ENCODE results near the gene RHBDL1.

RHBDL1 gene

DNA sequence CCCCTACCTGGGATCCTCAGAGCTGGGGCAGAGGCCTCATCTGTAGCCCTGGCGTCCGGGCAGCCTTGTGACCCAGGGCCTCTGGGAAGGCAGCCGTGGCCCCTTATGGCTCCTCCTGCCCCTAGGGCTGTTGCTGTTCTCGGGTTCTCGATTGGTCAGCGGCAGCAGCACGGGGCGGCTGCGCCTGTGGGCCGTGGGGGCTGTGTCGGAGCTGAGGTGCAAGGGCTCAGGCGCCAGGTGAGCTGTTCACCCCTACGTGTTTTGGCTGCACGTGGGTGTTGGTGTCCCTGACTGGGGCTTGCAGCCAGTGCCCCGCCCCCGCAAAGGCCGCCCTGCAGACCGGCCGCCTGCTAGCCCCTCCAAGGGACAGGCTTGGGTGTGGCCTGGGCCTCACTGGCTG is 13.4 kb upstream of the RHBDL1 start:
- Histone ChIP-seq H3K4me1 (ENCODE audit: control insufficient read depth, low read length) (peaks cover 12% of the 10 kb centered on the region), H3K4me2 (ENCODE audit: low read length) (no peak overlapping the region), H3K36me3 (ENCODE audit: control insufficient read depth, low read length) (peaks cover 63% of the 10 kb centered on the region), H3K4me3 (ENCODE audit: low read length) (no peak overlapping the region), H4K20me1 (ENCODE audit: control insufficient read depth, insufficient read depth, low read depth, low read length) (no peaks in the 10 kb centered on the region), H3K9me3 (ENCODE audit: control insufficient read depth, insufficient read depth, low read length) (no peaks in the 10 kb centered on the region), H3K27me3 (ENCODE audit: control insufficient read depth, low read length) (no peaks in the 10 kb centered on the region), H3F3A (ENCODE audit: control insufficient read depth, insufficient read depth) (no peaks in the 10 kb centered on the region), H3K27ac (ENCODE audit: low read depth, low read length) (no peak overlapping the region), H3K9me2 (replicated peaks; ENCODE audit: control insufficient read depth, low read length) (no peaks in the 10 kb centered on the region), H3K79me2 (ENCODE audit: control insufficient read depth, low read length) (no peaks in the 10 kb centered on the region)
- TF ChIP-seq, protein P1, sequence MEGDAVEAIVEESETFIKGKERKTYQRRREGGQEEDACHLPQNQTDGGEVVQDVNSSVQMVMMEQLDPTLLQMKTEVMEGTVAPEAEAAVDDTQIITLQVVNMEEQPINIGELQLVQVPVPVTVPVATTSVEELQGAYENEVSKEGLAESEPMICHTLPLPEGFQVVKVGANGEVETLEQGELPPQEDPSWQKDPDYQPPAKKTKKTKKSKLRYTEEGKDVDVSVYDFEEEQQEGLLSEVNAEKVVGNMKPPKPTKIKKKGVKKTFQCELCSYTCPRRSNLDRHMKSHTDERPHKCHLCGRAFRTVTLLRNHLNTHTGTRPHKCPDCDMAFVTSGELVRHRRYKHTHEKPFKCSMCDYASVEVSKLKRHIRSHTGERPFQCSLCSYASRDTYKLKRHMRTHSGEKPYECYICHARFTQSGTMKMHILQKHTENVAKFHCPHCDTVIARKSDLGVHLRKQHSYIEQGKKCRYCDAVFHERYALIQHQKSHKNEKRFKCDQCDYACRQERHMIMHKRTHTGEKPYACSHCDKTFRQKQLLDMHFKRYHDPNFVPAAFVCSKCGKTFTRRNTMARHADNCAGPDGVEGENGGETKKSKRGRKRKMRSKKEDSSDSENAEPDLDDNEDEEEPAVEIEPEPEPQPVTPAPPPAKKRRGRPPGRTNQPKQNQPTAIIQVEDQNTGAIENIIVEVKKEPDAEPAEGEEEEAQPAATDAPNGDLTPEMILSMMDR (IDR thresholded peaks at IDR 0.05; ENCODE audit: low read depth, low read length, poor library complexity, severe bottlenecking): no peak
- no peak for TF ChIP-seq EZH2phosphoT487 (IDR thresholded peaks at IDR 0.05; ENCODE audit: borderline replicate concordance, low read length)

DNA sequence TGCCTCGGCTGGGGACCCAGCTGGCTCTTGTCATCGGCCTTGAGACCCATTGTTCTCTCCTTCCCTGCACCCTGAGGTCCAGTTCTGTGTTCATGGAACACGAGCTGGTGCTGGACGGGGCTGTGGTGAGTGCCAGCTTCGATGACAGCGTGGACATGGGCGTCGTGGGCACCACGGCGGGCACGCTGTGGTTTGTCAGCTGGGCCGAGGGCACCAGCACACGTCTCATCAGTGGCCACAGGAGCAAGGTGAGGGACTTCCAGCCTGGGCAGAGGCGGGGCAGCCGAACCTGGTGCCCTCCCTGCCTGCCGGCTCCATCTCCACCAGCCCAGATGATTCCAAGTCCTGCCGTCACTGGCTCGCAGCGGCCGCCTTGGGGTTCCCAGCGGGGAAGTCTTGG is 12.9 kb upstream of the RHBDL1 start:
- no peak overlapping the region for H3K27ac ChIP-seq (ENCODE audit: low read depth, low read length)
- no peak overlapping the region for H3K4me2 ChIP-seq (ENCODE audit: low read length)
- H3K4me3 ChIP-seq (ENCODE audit: low read length): no peak overlapping the region
- H3F3A ChIP-seq (ENCODE audit: control insufficient read depth, insufficient read depth): 0 out of 2 replicates have a peak, but pooled peaks cover 2% of the 10 kb centered on the region
- TF ChIP-seq EZH2phosphoT487 (IDR thresholded peaks at IDR 0.05; ENCODE audit: borderline replicate concordance, low read length): no peak
- TF ChIP-seq, protein P1 (IDR thresholded peaks at IDR 0.05; ENCODE audit: low read depth, low read length, poor library complexity, severe bottlenecking): no peak
- no peaks in the 10 kb centered on the region for H3K27me3 ChIP-seq (ENCODE audit: control insufficient read depth, low read length)
- peaks cover 15% of the 10 kb centered on the region for H3K4me1 ChIP-seq (ENCODE audit: control insufficient read depth, low read length)
- no peaks in the 10 kb centered on the region for H3K9me3 ChIP-seq (ENCODE audit: control insufficient read depth, insufficient read depth, low read length)
- H4K20me1 ChIP-seq (ENCODE audit: control insufficient read depth, insufficient read depth, low read depth, low read length): no peaks in the 10 kb centered on the region
- peaks cover 65% of the 10 kb centered on the region for H3K36me3 ChIP-seq (ENCODE audit: control insufficient read depth, low read length)
- H3K79me2 ChIP-seq (ENCODE audit: control insufficient read depth, low read length): 0 out of 2 replicates have a peak, but pooled peaks cover 3% of the 10 kb centered on the region
- H3K9me2 ChIP-seq (replicated peaks; ENCODE audit: control insufficient read depth, low read length): no peaks in the 10 kb centered on the region

- Histone ChIP-seq H3K4me1 (ENCODE audit: control insufficient read depth, low read length) (peaks cover 13% of the 10 kb centered on the region), H3K27ac (ENCODE audit: low read depth, low read length) (no peak overlapping the region)
Observed at GRCh38 chr16:666572-666971, 8.9 kb upstream of the RHBDL1 start.

More at GRCh38 chr16:666572-666971, 8.9 kb upstream of the RHBDL1 start:
- H3K36me3 ChIP-seq (ENCODE audit: control insufficient read depth, low read length): peaks cover 72% of the 10 kb centered on the region
- 0 out of 2 replicates have a peak, but pooled peaks cover 2% of the 10 kb centered on the region for H3F3A ChIP-seq (ENCODE audit: control insufficient read depth, insufficient read depth)
- H4K20me1 ChIP-seq (ENCODE audit: control insufficient read depth, insufficient read depth, low read depth, low read length): no peaks in the 10 kb centered on the region
- no peak overlapping the region for H3K4me2 ChIP-seq (ENCODE audit: low read length)
- no peaks in the 10 kb centered on the region for H3K9me3 ChIP-seq (ENCODE audit: control insufficient read depth, insufficient read depth, low read length)
- H3K9me2 ChIP-seq (replicated peaks; ENCODE audit: control insufficient read depth, low read length): no peaks in the 10 kb centered on the region
- H3K79me2 ChIP-seq (ENCODE audit: control insufficient read depth, low read length): peaks cover 25% of the 10 kb centered on the region
- H3K27me3 ChIP-seq (ENCODE audit: control insufficient read depth, low read length): no peaks in the 10 kb centered on the region
- H3K4me3 ChIP-seq (ENCODE audit: low read length): no peak overlapping the region
- TF ChIP-seq, protein P1 (IDR thresholded peaks at IDR 0.05; ENCODE audit: low read depth, low read length, poor library complexity, severe bottlenecking): no peak
- TF ChIP-seq EZH2phosphoT487 (IDR thresholded peaks at IDR 0.05; ENCODE audit: borderline replicate concordance, low read length): no peak
